Hepatocyte (in vitro differentiated cells): ENCODE measurements around the gene SOCS3. TPM values are rescaled to one million over a fixed set of nuclear protein-coding genes. Genes with fewer than 3 reads are reported as not detected.
A peak's percentile ranks its signal among the peaks of the same experiment; 100 is the strongest.

ENCODE experiments used
- DNase-seq: peaks from one replicate; pipeline ENCODE4 v3.0.0-alpha.2; 2016; ENCODE audit warnings: low spot score
- H2AFZ ChIP-seq: fragments of 200-600 bp; sonication (generic); 2 replicates; pipeline ENCODE4 v1.6.0; 2016; ENCODE audit warnings: antibody characterized with exemption, mild to moderate bottlenecking
- H3K27ac ChIP-seq: fragments of 200-600 bp; sonication (generic); 2 replicates; pipeline ENCODE4 v1.5.1; 2016; ENCODE audit warnings: mild to moderate bottlenecking
- H3K27me3 ChIP-seq: fragments of 200-600 bp; sonication (generic); 2 replicates; pipeline ENCODE4 v1.6.1; 2016
- H3K36me3 ChIP-seq: fragments of 200-600 bp; sonication (generic); replicated peaks from 2 replicates; pipeline ENCODE4 v1.5.1; 2016; ENCODE audit warnings: low read depth; ENCODE audit not compliant: insufficient read depth
- H3K4me1 ChIP-seq: fragments of 200-600 bp; sonication (generic); 2 replicates; pipeline ENCODE4 v1.5.1; 2016; ENCODE audit warnings: mild to moderate bottlenecking, moderate library complexity; ENCODE audit not compliant: insufficient read depth
- H3K4me2 ChIP-seq: fragments of 200-600 bp; sonication (generic); 2 replicates; pipeline ENCODE4 v1.6.0; 2016
- H3K4me3 ChIP-seq: fragments of 200-600 bp; sonication (generic); 2 replicates; pipeline ENCODE4 v1.5.1; 2016; ENCODE audit warnings: mild to moderate bottlenecking
- H3K79me2 ChIP-seq: fragments of 200-600 bp; sonication (generic); 2 replicates; pipeline ENCODE4 v1.6.0; 2017; ENCODE audit warnings: mild to moderate bottlenecking
- H3K9me2 ChIP-seq: fragments of 200-600 bp; sonication (generic); replicated peaks from 2 replicates; pipeline ENCODE4 v1.6.0; 2017; ENCODE audit warnings: mild to moderate bottlenecking; ENCODE audit not compliant: insufficient read depth
- H3K9me3 ChIP-seq: fragments of 200-600 bp; sonication (generic); 2 replicates; pipeline ENCODE4 v1.5.1; 2016; ENCODE audit warnings: low read depth, mild to moderate bottlenecking
- H4K20me1 ChIP-seq: fragments of 200-600 bp; sonication (generic); 2 replicates; pipeline ENCODE4 v1.6.0; 2016; ENCODE audit warnings: mild to moderate bottlenecking; ENCODE audit not compliant: insufficient read depth, poor library complexity, severe bottlenecking
- EZH2 ChIP-seq: fragments of 200-600 bp; sonication (generic); IDR thresholded peaks from 2 replicates; pipeline ENCODE4 v1.6.1; 2016; ENCODE audit warnings: antibody characterized with exemption, mild to moderate bottlenecking, borderline replicate concordance
- EZH2phosphoT487 ChIP-seq: fragments of 200-600 bp; sonication (generic); IDR thresholded peaks from one replicate; pipeline ENCODE4 v1.6.1; 2018; ENCODE audit warnings: antibody characterized with exemption, mild to moderate bottlenecking, low read depth, moderate library complexity; ENCODE audit not compliant: unreplicated experiment, severe bottlenecking
- WGBS: methylation state at CpG from one replicate; pipeline ENCODE4 v1.1.6; 2016; ENCODE audit warnings: low lambda C conversion rate; ENCODE audit errors: missing lambda C conversion rate; 5-methylcytosine and 5-hydroxymethylcytosine counted together
- polyA plus RNA-seq: library from polyadenylated mRNA; unstranded; fragments of >200 nt; fragmentation: Nextera tagmentation; extraction: Ambion mirVana; gene quantifications from 2 replicates; pipeline ENCODE4 v1.2.1, GENCODE V29; 2016
- total RNA-seq: library from RNA; depleted of rRNA; stranded (reverse); fragments of >200 nt; gene quantifications from 2 replicates; pipeline ENCODE4 v1.2.3, GENCODE V29; 2014
- TF ChIP-seq, protein P1 (sequence below): fragments of 200-600 bp; sonication (generic); IDR thresholded peaks from 2 replicates; pipeline ENCODE4 v1.5.1; 2016; ENCODE audit warnings: antibody characterized with exemption, mild to moderate bottlenecking; ENCODE audit not compliant: poor library complexity

SOCS3 gene
- total and polyA plus RNA-seq, 2 experiments from 2014 or later: 172 to 181 TPM

DNA sequence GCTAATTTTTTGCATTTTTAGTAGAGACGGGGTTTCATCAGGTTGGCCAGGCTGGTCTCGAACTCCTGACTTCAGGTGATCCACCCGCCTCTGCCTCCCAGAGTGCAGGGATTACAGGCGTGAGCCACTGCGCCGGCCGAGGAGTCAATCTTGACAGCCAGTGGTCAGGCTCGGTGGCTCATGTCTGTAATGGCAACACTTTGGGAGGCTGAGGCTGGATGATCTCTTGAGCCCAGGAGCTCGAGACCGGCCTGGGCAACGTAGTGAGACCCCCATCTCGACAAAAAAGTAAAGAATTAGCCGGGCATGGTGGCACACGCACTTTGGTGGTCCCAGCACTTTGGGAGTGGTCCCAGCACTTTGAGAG is 18.0 kb upstream of the SOCS3 start:
- DNase-seq: peak; percentile 17
- H3K9me2 ChIP-seq: no peaks in the 10 kb centered on the region
- peak overlapping the region; percentile 91 for H2AFZ ChIP-seq
- 74% methylated on average over 14 of the region's 14 CpGs for WGBS
- TF ChIP-seq, protein P1, sequence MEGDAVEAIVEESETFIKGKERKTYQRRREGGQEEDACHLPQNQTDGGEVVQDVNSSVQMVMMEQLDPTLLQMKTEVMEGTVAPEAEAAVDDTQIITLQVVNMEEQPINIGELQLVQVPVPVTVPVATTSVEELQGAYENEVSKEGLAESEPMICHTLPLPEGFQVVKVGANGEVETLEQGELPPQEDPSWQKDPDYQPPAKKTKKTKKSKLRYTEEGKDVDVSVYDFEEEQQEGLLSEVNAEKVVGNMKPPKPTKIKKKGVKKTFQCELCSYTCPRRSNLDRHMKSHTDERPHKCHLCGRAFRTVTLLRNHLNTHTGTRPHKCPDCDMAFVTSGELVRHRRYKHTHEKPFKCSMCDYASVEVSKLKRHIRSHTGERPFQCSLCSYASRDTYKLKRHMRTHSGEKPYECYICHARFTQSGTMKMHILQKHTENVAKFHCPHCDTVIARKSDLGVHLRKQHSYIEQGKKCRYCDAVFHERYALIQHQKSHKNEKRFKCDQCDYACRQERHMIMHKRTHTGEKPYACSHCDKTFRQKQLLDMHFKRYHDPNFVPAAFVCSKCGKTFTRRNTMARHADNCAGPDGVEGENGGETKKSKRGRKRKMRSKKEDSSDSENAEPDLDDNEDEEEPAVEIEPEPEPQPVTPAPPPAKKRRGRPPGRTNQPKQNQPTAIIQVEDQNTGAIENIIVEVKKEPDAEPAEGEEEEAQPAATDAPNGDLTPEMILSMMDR: no peak
- TF ChIP-seq EZH2phosphoT487 (no peak), EZH2 (no peak)
- H3K4me2 ChIP-seq: peak overlapping the region; percentile 83
- peak overlapping the region; percentile 75 for H3K4me3 ChIP-seq
- H4K20me1 ChIP-seq: peaks cover 11% of the 10 kb centered on the region
- H3K36me3 ChIP-seq: no peaks in the 10 kb centered on the region
- no peaks in the 10 kb centered on the region for H3K9me3 ChIP-seq
- peaks cover 42% of the 10 kb centered on the region for H3K4me1 ChIP-seq
- peaks cover 47% of the 10 kb centered on the region for H3K79me2 ChIP-seq
- no peaks in the 10 kb centered on the region for H3K27me3 ChIP-seq
- H3K27ac ChIP-seq: peak overlapping the region; percentile 95

DNA sequence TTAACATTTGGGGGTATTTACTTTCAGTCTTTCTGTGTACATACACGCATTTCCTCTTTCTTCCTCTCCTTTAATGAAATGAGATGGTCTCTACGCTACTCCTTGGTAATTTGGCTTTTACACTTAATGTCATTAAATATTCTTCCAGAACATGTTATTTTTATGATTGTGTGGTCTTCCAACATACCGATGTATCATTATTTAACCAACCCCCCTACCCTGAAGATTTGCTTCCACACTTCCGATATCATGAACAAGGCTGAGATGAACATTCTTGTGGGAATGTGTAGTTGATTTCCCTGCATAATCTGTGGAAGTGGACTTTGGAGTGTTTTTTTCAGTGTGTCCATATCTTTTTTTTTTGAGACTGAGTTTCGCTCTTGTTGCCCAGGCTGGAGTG is 16.3 kb upstream of the SOCS3 start:
- 92% methylated on average over 5 of the region's 5 CpGs for WGBS
- no peaks in the 10 kb centered on the region for H3K27me3 ChIP-seq
- H3K4me1 ChIP-seq: peaks cover 43% of the 10 kb centered on the region
- H3K9me2 ChIP-seq: no peaks in the 10 kb centered on the region
- DNase-seq: no peak
- H3K27ac ChIP-seq: peak overlapping the region; percentile 95
- no peak overlapping the region for H3K4me3 ChIP-seq
- no peaks in the 10 kb centered on the region for H3K36me3 ChIP-seq
- H4K20me1 ChIP-seq: peaks cover 6% of the 10 kb centered on the region
- peaks cover 30% of the 10 kb centered on the region for H3K79me2 ChIP-seq
- no peaks in the 10 kb centered on the region for H3K9me3 ChIP-seq
- H2AFZ ChIP-seq: no peak overlapping the region
- no peak for TF ChIP-seq EZH2
- TF ChIP-seq, protein P1: no peak
- TF ChIP-seq EZH2phosphoT487: no peak
- no peak overlapping the region for H3K4me2 ChIP-seq

DNA sequence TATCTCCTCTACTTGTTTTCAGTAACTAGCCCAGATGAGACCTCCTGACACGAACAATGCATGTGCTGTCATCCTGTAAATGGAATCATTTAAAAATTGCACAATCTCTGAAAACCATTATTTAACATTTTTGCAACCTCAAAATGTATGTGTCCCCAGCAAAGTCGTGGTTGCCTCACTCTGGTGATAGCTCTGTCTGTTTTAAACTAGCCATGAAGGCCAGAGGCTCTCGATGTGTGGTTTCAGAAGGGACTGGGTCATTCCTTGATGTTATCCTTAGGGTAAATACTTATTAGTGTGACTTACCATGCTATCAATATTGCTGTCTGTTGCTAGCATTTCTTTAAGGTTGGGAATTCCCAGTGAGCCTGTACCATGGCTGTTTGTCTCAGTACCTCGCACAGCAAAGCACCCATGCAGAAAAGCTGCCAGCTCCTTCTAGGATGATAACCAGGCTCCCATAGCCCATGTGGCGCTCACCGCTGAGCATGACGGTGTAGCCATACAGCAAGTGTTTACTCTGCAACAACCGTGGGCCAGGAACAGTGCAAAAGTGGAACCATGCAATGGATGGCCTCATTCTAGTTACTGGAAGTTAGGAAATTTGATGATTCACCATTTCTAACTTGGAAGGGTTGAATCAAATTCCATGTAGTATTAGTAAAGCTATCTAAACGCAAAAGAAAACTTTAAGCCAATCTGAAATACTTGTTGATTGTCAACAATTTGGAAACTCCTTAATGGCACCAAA is 15.7 kb upstream of the SOCS3 start:
- TF ChIP-seq, protein P1: no peak
- TF ChIP-seq EZH2phosphoT487 (no peak), EZH2 (no peak)
- DNase-seq: peak; percentile 76
- peak overlapping the region; percentile 34 for H3K4me2 ChIP-seq
- 42% methylated on average over 9 of the region's 9 CpGs for WGBS
- peaks cover 43% of the 10 kb centered on the region for H3K4me1 ChIP-seq
- no peaks in the 10 kb centered on the region for H3K27me3 ChIP-seq
- no peak overlapping the region for H3K4me3 ChIP-seq
- no peaks in the 10 kb centered on the region for H3K36me3 ChIP-seq
- H3K9me3 ChIP-seq: no peaks in the 10 kb centered on the region
- H2AFZ ChIP-seq: no peak overlapping the region
- peak overlapping the region; percentile 95 for H3K27ac ChIP-seq
- no peaks in the 10 kb centered on the region for H3K9me2 ChIP-seq
- H4K20me1 ChIP-seq: peaks cover 6% of the 10 kb centered on the region
- peaks cover 24% of the 10 kb centered on the region for H3K79me2 ChIP-seq
